ENCODE measurements around the gene MEA1.

DNA sequence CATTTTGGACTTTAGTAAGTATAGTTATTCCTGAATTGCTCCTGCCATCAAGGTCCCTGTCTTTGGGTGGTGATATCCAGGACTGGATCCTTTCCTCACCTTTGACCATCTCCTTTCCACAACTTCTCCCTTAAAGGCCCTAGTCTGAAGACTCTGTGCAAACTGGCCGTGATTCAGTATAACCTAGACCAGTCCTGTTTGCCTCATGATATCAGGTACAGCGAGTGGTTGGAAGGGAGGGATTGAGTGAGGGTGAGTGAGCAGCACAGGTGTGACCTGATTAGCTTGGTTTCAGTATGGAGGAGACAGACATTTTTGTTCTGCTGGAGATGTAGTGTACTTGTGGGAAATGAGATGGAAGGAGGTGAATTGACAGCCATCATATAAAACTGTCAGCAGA is 5.4 kb upstream of the MEA1 start:
- TF ChIP-seq, protein P1, sequence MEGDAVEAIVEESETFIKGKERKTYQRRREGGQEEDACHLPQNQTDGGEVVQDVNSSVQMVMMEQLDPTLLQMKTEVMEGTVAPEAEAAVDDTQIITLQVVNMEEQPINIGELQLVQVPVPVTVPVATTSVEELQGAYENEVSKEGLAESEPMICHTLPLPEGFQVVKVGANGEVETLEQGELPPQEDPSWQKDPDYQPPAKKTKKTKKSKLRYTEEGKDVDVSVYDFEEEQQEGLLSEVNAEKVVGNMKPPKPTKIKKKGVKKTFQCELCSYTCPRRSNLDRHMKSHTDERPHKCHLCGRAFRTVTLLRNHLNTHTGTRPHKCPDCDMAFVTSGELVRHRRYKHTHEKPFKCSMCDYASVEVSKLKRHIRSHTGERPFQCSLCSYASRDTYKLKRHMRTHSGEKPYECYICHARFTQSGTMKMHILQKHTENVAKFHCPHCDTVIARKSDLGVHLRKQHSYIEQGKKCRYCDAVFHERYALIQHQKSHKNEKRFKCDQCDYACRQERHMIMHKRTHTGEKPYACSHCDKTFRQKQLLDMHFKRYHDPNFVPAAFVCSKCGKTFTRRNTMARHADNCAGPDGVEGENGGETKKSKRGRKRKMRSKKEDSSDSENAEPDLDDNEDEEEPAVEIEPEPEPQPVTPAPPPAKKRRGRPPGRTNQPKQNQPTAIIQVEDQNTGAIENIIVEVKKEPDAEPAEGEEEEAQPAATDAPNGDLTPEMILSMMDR (conservative IDR thresholded peaks at IDR 0.05; ENCODE audit: low read length) = no peak
- no peak for TF ChIP-seq EZH2phosphoT487 (IDR thresholded peaks at IDR 0.05; ENCODE audit: borderline replicate concordance, low read depth, low read length)

Measured in OCI-LY7 (cell line).